Spleen (tissue), 7 donors: ENCODE results near the gene CYB561D1.

Experiments used
- POLR2A ChIP-seq, 3 donors: fragments of 450-650 bp; IDR thresholded peaks; one replicate each; pipeline ENCODE4 v1.5.1; 2017; ENCODE audit warnings: antibody characterized with exemption in 3 of 3, mild to moderate bottlenecking in 1 of 3
- POLR2AphosphoS5 ChIP-seq, 3 donors: sonication (generic); formaldehyde crosslinking; IDR thresholded peaks; one replicate each; pipeline ENCODE4 v1.5.1; 2017; ENCODE audit warnings: antibody characterized with exemption in 3 of 3
- TF ChIP-seq, protein P1 (sequence below), 11 experiments: fragments of 200-600 bp in 7 of 11; fragments of 450-650 bp in 4 of 11; sonication (generic) in 4 of 11; IDR thresholded peaks in 8 of 11; conservative IDR thresholded peaks in 3 of 11; 1 replicate in 7 of 11; 2 replicates in 4 of 11; pipeline versions ENCODE4 v1.4.0 to v1.8.0; 2016 to 2021; ENCODE audit warnings: antibody characterized with exemption in 11 of 11, inconsistent platforms in 4 of 11, mild to moderate bottlenecking in 1 of 11
- donor health status: DM: no; HTN: no; CAD: no; lungs with moderate emphysema.
- donor health status: DM: no; HTN: no; CAD: no.
- donor health status: DM: no; HTN: no; CAD: no.

DNA sequence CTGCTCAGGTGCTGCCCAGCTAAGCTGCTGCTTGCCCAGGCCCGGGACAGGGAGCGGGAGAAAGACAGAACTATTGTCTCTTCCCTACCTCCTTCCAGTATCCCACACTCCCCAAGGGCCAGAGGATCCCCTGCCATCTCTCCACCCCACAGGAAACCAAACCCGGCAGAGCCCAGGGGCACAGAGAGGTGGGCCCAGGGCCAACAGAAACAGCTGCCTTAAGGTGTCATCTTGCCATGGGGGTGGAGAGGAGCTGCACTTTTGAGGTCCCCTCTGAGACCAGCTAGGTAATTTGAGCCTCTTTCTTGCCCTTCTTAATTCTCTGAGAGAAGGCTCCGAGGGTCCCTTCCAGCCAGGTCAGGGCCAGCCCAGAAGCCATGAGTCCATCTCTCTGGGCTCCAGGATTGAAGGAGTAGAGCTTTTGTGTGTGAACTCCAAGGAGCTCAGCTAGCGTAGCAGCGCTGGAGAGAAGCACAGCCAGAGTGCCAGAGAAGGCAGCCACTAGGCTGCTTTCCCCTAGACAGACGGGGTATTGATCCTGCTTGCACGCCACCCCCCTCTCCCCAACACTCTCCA, 36.1 kb downstream of the CYB561D1 start:
- TF ChIP-seq, protein P1, sequence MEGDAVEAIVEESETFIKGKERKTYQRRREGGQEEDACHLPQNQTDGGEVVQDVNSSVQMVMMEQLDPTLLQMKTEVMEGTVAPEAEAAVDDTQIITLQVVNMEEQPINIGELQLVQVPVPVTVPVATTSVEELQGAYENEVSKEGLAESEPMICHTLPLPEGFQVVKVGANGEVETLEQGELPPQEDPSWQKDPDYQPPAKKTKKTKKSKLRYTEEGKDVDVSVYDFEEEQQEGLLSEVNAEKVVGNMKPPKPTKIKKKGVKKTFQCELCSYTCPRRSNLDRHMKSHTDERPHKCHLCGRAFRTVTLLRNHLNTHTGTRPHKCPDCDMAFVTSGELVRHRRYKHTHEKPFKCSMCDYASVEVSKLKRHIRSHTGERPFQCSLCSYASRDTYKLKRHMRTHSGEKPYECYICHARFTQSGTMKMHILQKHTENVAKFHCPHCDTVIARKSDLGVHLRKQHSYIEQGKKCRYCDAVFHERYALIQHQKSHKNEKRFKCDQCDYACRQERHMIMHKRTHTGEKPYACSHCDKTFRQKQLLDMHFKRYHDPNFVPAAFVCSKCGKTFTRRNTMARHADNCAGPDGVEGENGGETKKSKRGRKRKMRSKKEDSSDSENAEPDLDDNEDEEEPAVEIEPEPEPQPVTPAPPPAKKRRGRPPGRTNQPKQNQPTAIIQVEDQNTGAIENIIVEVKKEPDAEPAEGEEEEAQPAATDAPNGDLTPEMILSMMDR (IDR thresholded peaks at IDR 0.05 in 8 of 11, conservative IDR thresholded peaks at IDR 0.05 in 3 of 11): no peak
- TF ChIP-seq POLR2A (IDR thresholded peaks at IDR 0.05): no peak
- TF ChIP-seq POLR2AphosphoS5 (IDR thresholded peaks at IDR 0.05): no peak
